ENCODE data around the gene RNFT2.

DNA sequence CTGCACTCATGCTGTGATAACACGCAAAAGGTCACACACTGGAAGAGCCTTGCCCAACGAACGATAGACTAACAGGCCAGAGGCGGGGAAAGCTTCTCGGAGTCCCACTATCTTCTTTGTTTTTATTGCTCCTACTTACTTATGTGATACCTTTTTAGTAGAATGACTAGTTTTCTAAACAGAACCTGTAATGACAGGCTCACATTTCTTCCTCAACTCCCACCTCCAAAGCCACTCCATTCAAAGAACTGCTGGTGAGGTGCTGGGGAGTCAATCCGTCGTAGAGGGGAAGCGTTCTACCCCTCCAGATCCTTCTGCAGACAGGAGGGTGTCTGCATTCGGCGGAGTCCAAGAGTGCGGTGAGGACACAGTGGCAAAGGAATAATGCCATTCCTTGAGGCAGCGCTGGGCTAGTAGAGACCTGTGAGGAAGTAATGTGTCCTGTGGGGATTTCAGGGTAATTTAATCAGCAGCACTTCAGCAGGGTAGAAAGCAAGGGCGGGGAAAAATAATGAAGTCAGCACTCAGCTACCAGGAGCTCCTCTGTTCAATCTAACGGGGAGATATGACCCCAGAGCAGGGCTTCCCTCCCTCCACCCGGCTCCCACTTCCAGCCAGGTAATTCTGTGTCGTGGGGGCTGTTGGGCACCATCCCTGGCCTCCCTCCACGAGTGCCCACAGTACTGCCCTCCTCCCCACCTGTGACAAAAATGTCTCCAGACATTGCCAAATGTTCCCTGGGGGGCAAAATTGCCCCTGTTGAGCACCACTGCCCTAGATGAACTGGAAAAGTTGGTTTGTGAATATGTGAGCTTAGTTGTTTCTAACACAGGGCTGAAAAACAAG lies 25.4 kb upstream of the RNFT2 start:
- TF ChIP-seq, protein P1, sequence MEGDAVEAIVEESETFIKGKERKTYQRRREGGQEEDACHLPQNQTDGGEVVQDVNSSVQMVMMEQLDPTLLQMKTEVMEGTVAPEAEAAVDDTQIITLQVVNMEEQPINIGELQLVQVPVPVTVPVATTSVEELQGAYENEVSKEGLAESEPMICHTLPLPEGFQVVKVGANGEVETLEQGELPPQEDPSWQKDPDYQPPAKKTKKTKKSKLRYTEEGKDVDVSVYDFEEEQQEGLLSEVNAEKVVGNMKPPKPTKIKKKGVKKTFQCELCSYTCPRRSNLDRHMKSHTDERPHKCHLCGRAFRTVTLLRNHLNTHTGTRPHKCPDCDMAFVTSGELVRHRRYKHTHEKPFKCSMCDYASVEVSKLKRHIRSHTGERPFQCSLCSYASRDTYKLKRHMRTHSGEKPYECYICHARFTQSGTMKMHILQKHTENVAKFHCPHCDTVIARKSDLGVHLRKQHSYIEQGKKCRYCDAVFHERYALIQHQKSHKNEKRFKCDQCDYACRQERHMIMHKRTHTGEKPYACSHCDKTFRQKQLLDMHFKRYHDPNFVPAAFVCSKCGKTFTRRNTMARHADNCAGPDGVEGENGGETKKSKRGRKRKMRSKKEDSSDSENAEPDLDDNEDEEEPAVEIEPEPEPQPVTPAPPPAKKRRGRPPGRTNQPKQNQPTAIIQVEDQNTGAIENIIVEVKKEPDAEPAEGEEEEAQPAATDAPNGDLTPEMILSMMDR (IDR thresholded peaks at IDR 0.05) = no peak
- TF ChIP-seq POLR2AphosphoS5 (IDR thresholded peaks at IDR 0.05; ENCODE audit: insufficient read depth in 1 of 2, low read depth in 1 of 2) = no peak
- TF ChIP-seq POLR2A (IDR thresholded peaks at IDR 0.05) = no peak
